ENCODE measurements around the gene SRGAP1.

DNA sequence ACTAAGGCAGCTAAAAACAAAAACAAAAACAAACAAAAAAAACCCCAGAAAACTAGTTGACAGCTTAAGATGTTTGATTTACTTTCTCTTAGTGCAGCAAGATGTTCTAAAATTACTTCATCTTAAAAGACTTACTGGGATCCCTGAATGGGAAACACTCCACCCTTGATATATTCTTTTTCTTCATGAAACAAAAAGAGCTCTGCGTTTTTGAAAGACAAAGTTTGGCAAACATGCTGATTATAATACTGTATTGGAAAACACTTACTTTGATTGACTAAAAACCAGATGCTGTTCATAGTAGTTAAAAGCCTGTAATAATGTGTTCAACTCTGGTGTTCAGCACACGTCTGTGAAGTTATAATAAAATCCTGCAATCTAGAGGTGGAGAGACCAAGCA lies 136.8 kb downstream of the SRGAP1 start:
- no peak for TF ChIP-seq POLR2A (IDR thresholded peaks at IDR 0.05)
- TF ChIP-seq, protein P1, sequence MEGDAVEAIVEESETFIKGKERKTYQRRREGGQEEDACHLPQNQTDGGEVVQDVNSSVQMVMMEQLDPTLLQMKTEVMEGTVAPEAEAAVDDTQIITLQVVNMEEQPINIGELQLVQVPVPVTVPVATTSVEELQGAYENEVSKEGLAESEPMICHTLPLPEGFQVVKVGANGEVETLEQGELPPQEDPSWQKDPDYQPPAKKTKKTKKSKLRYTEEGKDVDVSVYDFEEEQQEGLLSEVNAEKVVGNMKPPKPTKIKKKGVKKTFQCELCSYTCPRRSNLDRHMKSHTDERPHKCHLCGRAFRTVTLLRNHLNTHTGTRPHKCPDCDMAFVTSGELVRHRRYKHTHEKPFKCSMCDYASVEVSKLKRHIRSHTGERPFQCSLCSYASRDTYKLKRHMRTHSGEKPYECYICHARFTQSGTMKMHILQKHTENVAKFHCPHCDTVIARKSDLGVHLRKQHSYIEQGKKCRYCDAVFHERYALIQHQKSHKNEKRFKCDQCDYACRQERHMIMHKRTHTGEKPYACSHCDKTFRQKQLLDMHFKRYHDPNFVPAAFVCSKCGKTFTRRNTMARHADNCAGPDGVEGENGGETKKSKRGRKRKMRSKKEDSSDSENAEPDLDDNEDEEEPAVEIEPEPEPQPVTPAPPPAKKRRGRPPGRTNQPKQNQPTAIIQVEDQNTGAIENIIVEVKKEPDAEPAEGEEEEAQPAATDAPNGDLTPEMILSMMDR (IDR thresholded peaks at IDR 0.05), result no peak

Measured in gastroesophageal sphincter (tissue), 3 donors.